Dermis microvascular lymphatic vessel endothelial cell (primary cell): ENCODE data around the gene TCFL5. TPM values are rescaled to one million over a fixed set of nuclear protein-coding genes. Genes with fewer than 3 reads are reported as not detected.
"Not testable (repeated sequence)": the region's sequence is repeated elsewhere in the genome, so short reads cannot be mapped to it uniquely, and the experiment has no call there.

Source experiments
- DNase-seq, 2 donors: peaks; one replicate each; pipeline versions ENCODE4 v3.0.0 to v3.0.0-alpha.2; 2010; ENCODE audit warnings: low read depth in 2 of 2
- total RNA-seq: library from RNA; depleted of rRNA; stranded (reverse); fragments of >200 nt; gene quantifications from 2 replicates; pipeline ENCODE4 v1.2.1, GENCODE V29; 2014

The TCFL5 gene
- total RNA-seq, 1 donor from 2014 or later: 9.5 TPM

- no peak for DNase-seq
Observed at GRCh38 chr20:62855120-62855519, 6.5 kb downstream of the TCFL5 start.

GRCh38 chr20:62854121-62854520, 7.5 kb downstream of the TCFL5 start:
- no peak for DNase-seq

GRCh38 chr20:62853304-62853703, 8.3 kb downstream of the TCFL5 start:
- not testable (repeated sequence) for DNase-seq

GRCh38 chr20:62852841-62853240, 8.8 kb downstream of the TCFL5 start:
- DNase-seq: no peak

- DNase-seq: no peak
Observed at GRCh38 chr20:62852196-62852595, 9.4 kb downstream of the TCFL5 start.

- DNase-seq: no peak
Observed at GRCh38 chr20:62850333-62850974, 11.2 kb downstream of the TCFL5 start.

- no peak for DNase-seq
Observed at GRCh38 chr20:62849431-62849830, 12.2 kb downstream of the TCFL5 start.

- DNase-seq: not testable (repeated sequence)
Observed at GRCh38 chr20:62848917-62849316, 12.7 kb downstream of the TCFL5 start.

GRCh38 chr20:62846166-62846890, 15.3 kb downstream of the TCFL5 start:
- DNase-seq: no peak

- DNase-seq: no peak
Observed at GRCh38 chr20:62845416-62846160, 16.0 kb downstream of the TCFL5 start.

- no peak for DNase-seq
Observed at GRCh38 chr20:62844182-62844581, 17.4 kb downstream of the TCFL5 start.

- no peak for DNase-seq
Observed at GRCh38 chr20:62843656-62844055, 18.0 kb downstream of the TCFL5 start.

- DNase-seq: no peak
Observed at GRCh38 chr20:62841705-62842212, 19.9 kb downstream of the TCFL5 start.

GRCh38 chr20:62840244-62841197, 21.1 kb downstream of the TCFL5 start:
- DNase-seq: no peak

GRCh38 chr20:62839816-62840215, 21.8 kb downstream of the TCFL5 start:
- no peak for DNase-seq

GRCh38 chr20:62839261-62839660, 22.4 kb downstream of the TCFL5 start:
- DNase-seq: no peak

GRCh38 chr20:62838128-62838891, 23.3 kb downstream of the TCFL5 start:
- DNase-seq: peak; percentile 21 to 86

GRCh38 chr20:62837790-62838127, 23.9 kb downstream of the TCFL5 start:
- no peak for DNase-seq

- no peak for DNase-seq
Observed at GRCh38 chr20:62836967-62837490, 24.6 kb downstream of the TCFL5 start.
